Right lobe of liver (tissue), 6 donors: ENCODE measurements around the gene CALML5. TPM values are rescaled to one million over a fixed set of nuclear protein-coding genes. Genes with fewer than 3 reads are reported as not detected.

Experiments
- ATAC-seq, 4 donors: fragments of 200-7000 bp; cut with Tn5 transposase; one replicate each; pipeline ENCODE4 v1.9.1; 2020; ENCODE audit warnings: mild to moderate bottlenecking in 4 of 4, moderate library complexity in 4 of 4
- DNase-seq, 3 donors: peaks; one replicate each; pipeline ENCODE4 v3.0.0-alpha.2; 2020
- H3K27ac ChIP-seq, 3 donors: fragments of 200-600 bp; one replicate each; pipeline ENCODE4 v1.8.0; 2022
- H3K27me3 ChIP-seq, 2 donors: fragments of 200-600 bp; one replicate each; pipeline ENCODE4 v1.8.0; 2022
- H3K36me3 ChIP-seq, 4 donors: fragments of 200-600 bp; sonication (generic) in 1 of 4; one replicate each; pipeline versions ENCODE4 v1.5.1 to v1.8.0; 2017 to 2022; ENCODE audit warnings: control low read depth in 1 of 4
- H3K4me1 ChIP-seq, 4 donors: fragments of 200-600 bp; sonication (generic) in 1 of 4; one replicate each; pipeline versions ENCODE4 v1.5.1 to v1.8.0; 2017 to 2022; ENCODE audit warnings: control low read depth in 1 of 4
- H3K4me3 ChIP-seq, 3 donors: fragments of 200-600 bp; one replicate each; pipeline ENCODE4 v1.8.0; 2022
- H3K9me3 ChIP-seq, 4 donors: fragments of 200-600 bp; sonication (generic) in 1 of 4; one replicate each; pipeline versions ENCODE4 v1.5.1 to v1.8.0; 2017 to 2022; ENCODE audit warnings: control low read depth in 1 of 4
- CTCF ChIP-seq, 4 donors: fragments of 200-600 bp in 3 of 4; fragments of 450-650 bp in 1 of 4; IDR thresholded peaks; one replicate each; pipeline versions ENCODE4 v1.5.1 to v1.8.0; 2016 to 2022; ENCODE audit warnings: antibody characterized with exemption in 4 of 4, mild to moderate bottlenecking in 2 of 4
- POLR2A ChIP-seq: fragments of 450-650 bp; IDR thresholded peaks from one replicate; pipeline ENCODE4 v1.6.1; 2017; ENCODE audit warnings: antibody characterized with exemption, mild to moderate bottlenecking
- WGBS: methylation state at CpG from one replicate; pipeline ENCODE4 v1.1.6; 2018; ENCODE audit warnings: low coverage, low lambda C conversion rate; ENCODE audit not compliant: insufficient coverage; ENCODE audit errors: missing lambda C conversion rate; 5-methylcytosine and 5-hydroxymethylcytosine counted together
- intact Hi-C, 2 donors: fragments of 100-400 bp; cut with DNase I; formaldehyde crosslinking; loops; one replicate each; pipeline versions ENCODE4 v1.11.2 to v1.14.1; 2022
- total RNA-seq, 6 experiments: library from RNA; depleted of rRNA in 2 of 6; stranded (reverse); fragments of >200 nt in 2 of 6; fragmentation: NEBNext Ultra II Directional in 3 of 6; extraction: Animal tissue kit (Norgen Biotek cat#: 25700) in 3 of 6; gene quantifications; one replicate each; pipeline versions ENCODE4 v1.1.0 to v1.2.4, GENCODE V29; 2016 to 2023
- donor health status: DM: no; HTN: yes; CAD: no.
- donor health status: DM: no; HTN: no; CAD: no.
- donor health status: DM: no; HTN: no; CAD: no.
- donor health status: DM: no; HTN: yes; CAD: no.
- donor health status: DM: no; HTN: yes; CAD: no.

Gene CALML5
- total RNA-seq, 6 experiments from 2014 or later: not detected

GRCh38 chr10:5514226-5514850 is 15.0 kb upstream of the CALML5 start:
- Histone ChIP-seq H3K27ac (no peak overlapping the region), H3K27me3 (no peaks in the 10 kb centered on the region), H3K9me3 (peaks cover 0 to 3% (median 0%) of the 10 kb centered on the region in 4 donors), H3K4me1 (peaks cover 0 to 15% (median 6%) of the 10 kb centered on the region in 4 donors), H3K4me3 (no peak overlapping the region), H3K36me3 (no peaks in the 10 kb centered on the region)
- 84% methylated on average over 6 of the region's 16 CpGs for WGBS
- ATAC-seq (no peak), DNase-seq (no peak)
- TF ChIP-seq CTCF (IDR thresholded peaks at IDR 0.05) (no peak), POLR2A (no peak)
- intact Hi-C loops: no loop called here

GRCh38 chr10:5512881-5513612 is 13.7 kb upstream of the CALML5 start:
- Histone ChIP-seq H3K4me3 (no peak overlapping the region), H3K36me3 (no peaks in the 10 kb centered on the region), H3K4me1 (peaks cover 0 to 10% (median 5%) of the 10 kb centered on the region in 4 donors), H3K27me3 (no peaks in the 10 kb centered on the region), H3K27ac (no peak overlapping the region), H3K9me3 (peaks cover 0 to 3% (median 0%) of the 10 kb centered on the region in 4 donors)
- DNase-seq (no peak), ATAC-seq (no peak)
- intact Hi-C loops: no loop called here
- TF ChIP-seq POLR2A (no peak), CTCF (IDR thresholded peaks at IDR 0.05) (no peak)
- 80% methylated on average over 15 of the region's 15 CpGs for WGBS

DNA sequence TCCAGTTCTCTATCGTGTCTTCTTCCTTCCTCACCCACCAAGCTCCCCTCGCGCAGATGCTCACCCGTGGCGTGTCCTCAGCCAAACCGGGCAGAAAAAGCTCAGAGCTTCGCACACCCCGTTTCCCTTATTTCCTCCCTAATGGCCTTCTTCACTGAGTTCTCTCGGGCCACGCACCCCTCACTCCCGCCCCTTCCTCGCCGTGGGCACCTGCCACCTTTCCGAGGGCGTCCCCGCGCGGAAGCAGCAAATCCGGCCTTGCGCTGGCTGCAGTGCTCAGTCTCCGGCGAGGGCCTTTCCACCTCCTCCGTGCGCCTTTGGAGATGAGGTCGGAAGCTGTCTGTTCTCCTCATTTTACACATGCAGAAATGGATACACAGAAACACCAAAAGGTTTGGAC is 13.0 kb upstream of the CALML5 start:
- Histone ChIP-seq H3K9me3 (peaks cover 0 to under 1% (median 0%) of the 10 kb centered on the region in 4 donors), H3K27me3 (no peaks in the 10 kb centered on the region), H3K4me1 (peaks cover 0 to 3% (median 1%) of the 10 kb centered on the region in 4 donors), H3K36me3 (no peaks in the 10 kb centered on the region), H3K4me3 (no peak overlapping the region), H3K27ac (no peak overlapping the region)
- ATAC-seq (no peak), DNase-seq (no peak)
- no peak for TF ChIP-seq POLR2A
- no peak for TF ChIP-seq CTCF (IDR thresholded peaks at IDR 0.05)
- intact Hi-C loops: no loop called here
- WGBS: 91% methylated on average over 17 of the region's 25 CpGs

DNA sequence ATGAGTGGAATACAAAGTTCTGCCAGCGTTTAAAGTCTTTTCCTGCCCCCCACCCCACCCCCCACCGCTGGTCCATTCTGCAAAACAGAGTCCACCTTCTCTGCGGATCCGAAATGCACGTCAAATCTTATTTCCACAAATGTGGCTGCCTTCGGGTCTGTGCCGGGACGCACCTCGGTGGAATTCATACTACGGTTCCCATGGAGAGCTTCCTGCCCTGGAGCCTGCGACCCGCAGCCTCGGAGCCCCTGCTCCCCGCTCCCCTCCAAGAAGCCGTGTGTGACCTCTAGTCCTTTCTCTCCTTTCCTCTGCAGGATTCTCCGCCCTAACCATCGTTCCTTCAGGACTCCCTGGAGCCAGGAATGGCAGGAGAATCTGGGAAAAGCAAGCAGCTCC is 12.5 kb upstream of the CALML5 start:
- DNase-seq: no peak
- TF ChIP-seq CTCF (IDR thresholded peaks at IDR 0.05): no peak
- no peak for TF ChIP-seq POLR2A
- Histone ChIP-seq H3K27me3 (no peaks in the 10 kb centered on the region), H3K27ac (no peak overlapping the region), H3K9me3 (no peaks in the 10 kb centered on the region), H3K36me3 (no peaks in the 10 kb centered on the region), H3K4me3 (no peak overlapping the region), H3K4me1 (no peaks in the 10 kb centered on the region)
- 86% methylated on average over 16 of the region's 17 CpGs for WGBS
- intact Hi-C loops: no loop called here
- ATAC-seq: no peak
